GM18507 (cell line): Measurements from ENCODE around the gene IQCM.

ENCODE experiments used
- DNase-seq: peaks from one replicate; pipeline ENCODE4 v3.0.0; 2011; ENCODE audit warnings: low read depth; ENCODE audit not compliant: insufficient read length; ENCODE audit errors: extremely low spot score
- FAIRE-seq: peaks from 2 replicates; lab custom pipeline; 2011; peaks lifted over from hg19 to GRCh38; lab: Jason Lieb, UNC

Gene IQCM, protein sequence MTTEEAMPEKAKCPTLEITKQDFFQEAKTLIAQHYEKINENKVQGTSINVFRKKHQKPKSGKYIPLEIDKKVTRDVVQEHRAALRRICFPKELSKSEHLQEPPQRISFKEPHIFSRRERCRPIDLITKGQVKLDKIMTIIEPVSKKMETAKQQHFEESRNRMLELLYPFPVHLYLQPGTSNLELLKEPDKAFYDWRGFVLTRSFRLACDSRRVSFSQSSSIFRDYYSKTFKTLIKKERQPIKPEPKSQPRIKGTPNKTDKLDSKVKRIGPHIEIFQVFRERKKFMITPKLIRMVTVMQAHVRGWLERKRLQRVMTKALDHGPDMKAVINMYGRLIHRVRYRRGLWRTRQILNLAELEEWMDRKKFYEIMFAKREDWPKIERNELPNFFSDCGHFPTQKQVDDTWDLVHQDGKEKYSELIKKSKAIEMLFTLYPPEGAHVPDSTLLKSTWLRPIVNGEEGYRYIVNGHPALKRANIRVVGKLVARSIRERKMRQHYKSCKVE

DNA sequence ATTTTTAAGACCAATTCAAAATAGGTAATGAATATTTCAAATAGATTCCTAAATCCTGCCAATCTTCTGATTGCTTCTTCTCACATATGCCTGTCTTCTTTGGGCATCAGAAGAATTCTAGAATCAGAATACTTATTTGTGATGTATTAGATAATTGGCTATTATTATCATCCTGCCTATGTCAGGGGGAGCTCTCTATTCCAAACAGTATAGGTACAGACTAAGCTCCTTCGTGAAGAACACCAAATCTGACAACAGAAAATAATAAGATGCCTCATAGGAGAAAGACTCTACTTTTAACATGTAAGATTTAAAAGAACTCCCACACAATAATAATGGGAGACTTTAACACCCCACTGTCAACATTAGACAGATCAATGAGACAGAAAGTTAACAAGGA lies at the start of gene IQCM:
Gene IQCM (minus strand): TSS at position 101 of the 400 bp plus-strand sequence. CDS start 73,152 bp downstream, outside the sequence.
- FAIRE-seq (no peak), DNase-seq (no peak)

DNA sequence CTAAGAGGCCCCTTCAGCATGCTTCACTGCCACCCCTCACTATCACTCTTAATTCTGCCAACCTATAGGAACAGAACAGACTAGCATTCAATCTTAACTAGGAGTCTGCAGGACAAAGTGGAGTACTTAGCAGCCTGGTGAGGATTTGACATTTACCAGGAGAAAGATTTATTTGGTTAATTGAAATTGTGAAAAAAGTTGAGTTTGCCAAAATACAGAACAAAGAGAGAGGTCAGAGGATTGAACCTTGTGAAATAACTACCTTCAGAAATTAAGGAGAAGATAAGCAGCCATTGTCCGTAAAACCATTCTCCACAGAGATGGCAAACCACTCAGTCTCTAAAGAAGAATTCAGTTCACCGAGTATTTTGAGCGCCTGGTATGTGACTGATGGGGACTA lies 41.8 kb upstream of the IQCM start:
- no peak for FAIRE-seq
- no peak for DNase-seq

DNA sequence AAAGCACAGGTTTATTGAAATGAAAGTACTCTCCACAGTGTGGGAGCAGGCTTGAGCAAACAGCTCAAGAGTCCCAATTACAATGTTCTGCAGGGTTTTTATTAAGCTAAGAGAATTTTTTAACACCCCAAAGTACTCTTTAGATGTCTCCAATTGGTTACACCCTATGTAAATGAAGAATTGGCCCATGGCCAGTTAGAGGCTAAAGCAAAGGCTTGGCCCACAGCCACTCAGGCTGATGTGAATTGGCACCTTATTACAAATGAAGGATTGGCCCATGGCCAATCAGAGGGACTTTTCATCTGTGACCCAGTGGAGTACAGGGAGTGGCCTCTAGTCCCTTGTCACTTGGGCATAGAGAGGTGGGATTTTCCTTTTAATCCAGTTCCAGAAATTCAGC lies 30.1 kb upstream of the IQCM start:
- FAIRE-seq (no peak), DNase-seq (no peak)

DNA sequence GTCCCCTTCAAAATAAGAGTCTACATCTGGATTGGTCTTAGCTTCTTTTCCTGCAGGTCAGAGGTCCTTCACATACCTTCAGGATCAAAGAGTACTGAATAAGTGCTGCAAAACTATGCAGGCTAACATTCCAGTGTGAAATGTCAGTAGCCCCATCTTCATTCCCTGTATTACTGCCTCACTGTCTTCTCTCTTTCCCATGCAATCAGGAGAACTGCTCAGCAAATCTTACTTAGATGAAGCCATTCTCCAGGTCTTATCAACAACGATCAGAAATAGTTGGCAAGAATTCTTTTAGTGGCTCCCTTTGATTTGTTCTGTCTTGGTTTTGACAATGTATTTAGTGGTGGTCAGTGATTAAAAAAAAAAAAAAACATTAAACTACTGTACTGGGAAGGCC lies 26.0 kb upstream of the IQCM start:
- DNase-seq (no peak), FAIRE-seq (no peak)

DNA sequence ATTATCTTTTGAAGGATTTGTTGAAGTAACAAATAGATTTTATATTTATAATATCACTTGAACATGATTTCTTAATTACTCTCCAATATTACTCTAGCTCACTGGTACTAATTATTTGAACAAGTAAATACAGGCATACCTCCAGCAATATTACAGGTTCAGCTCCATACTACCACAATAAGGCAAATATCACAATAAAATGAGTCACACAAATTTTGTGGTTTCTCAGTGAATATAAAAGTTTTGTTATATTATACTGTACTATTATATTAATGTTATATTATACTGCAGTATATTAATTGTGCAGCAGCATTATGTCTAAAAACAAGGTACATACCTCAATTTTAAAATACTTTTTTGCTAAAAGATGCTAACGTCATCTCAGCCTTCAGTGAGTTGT lies 22.4 kb upstream of the IQCM start:
- DNase-seq (no peak), FAIRE-seq (no peak)

DNA sequence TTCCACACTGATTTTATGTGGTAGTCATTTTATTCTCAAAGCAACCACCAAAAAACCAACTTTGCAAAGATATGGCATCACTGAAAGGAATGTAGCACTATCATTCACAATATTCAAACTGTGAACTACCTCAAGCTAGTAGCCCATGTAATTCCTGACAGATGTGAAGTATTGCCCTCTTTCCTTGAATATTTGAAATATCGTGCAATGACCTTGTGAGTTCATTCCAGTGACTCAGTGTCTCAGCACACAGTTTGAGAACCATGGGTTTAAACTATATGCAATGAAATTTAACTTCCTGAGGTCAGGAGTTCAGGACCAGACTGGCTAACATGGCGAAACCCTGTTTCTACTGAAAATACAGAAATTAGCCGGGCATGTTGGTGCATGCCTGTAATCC lies 20.9 kb upstream of the IQCM start:
- FAIRE-seq (no peak), DNase-seq (no peak)

DNA sequence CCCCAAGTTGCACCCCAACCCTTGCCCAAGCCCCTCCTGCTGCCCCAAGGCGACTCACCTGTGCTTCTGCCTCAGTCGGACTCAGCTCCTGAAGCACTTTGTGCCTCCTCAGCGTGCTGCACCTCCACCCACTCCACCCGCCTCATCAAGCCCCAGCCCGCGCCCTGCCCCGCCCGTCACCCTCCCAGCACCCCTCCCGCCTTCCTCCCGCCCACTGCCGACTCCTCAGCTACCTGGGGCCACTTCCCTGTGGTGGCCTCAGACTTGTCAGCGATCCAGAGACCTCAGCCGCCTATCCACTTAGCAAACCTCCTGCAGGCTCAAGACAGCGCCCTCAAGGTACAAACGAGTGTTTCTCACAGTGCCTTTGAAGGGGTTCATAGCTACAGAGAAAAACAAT lies 19.6 kb upstream of the IQCM start:
- DNase-seq = no peak

DNA sequence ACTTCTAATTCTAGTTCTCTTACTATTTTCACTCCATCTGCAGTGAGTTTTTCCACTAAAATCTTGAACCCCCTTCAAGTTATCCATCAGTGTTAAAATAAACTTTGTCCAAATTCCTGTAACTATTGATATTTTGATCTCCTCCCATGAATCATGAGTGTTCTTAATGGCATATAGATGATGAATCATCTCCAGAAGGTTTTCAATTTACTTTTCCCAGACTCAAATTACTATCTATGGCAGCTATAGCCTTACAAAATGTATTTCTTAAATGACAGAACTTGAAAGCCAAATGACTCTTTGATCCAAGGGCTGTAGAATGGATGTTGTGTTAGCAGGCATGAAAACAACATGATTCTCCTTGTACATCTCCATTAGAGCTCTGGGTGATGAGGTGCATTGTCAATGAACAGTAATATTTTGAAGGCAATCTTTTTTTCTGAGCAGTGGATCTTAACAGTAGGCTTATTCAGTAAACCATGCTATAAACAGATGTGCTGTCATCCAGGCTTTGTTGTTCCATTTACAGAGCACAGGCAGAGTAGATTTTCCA lies 16.1 kb upstream of the IQCM start:
- DNase-seq = no peak

More for the DNA sequence above, 19.6 kb upstream of the IQCM start:
- FAIRE-seq = no peak

DNA sequence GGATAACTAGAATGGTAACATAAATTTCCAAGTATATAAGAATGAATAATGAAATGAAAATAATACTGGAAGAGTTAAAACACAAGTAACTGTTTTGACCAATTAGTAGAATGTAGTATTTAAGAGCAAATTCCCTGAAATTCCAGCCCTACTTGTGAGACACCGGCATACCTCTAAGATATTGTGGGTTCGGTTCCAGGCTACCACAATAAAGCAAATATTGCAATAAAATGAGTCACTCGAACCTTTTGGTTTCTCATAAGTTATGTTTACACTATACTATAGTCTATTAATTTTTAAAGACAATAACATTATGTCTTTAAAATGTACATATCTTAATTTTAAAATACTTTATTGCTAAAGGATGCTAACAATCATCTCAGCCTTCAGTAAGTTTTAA lies 15.2 kb upstream of the IQCM start:
- DNase-seq (no peak), FAIRE-seq (no peak)

More for the DNA sequence above, 16.1 kb upstream of the IQCM start:
- FAIRE-seq = no peak

DNA sequence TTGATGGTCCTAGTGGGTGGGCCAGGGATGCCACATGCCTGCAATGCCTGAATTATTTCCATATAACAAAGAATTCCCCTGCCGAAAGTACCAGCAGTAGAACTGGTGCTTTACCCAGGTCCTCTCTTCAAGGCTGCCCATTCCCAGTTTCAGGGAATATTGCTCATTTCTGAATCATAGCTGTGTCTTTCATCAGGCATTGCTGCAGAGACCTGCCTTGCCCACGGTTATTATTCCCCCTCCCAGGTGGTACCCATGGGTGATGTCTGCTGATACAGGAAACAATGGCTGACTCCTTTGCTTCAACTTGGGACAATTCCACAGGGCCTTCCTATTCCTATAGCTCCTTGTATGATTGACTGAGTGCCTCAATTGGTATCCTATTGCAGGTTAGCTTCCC lies 9.7 kb upstream of the IQCM start:
- FAIRE-seq (no peak), DNase-seq (no peak)

DNA sequence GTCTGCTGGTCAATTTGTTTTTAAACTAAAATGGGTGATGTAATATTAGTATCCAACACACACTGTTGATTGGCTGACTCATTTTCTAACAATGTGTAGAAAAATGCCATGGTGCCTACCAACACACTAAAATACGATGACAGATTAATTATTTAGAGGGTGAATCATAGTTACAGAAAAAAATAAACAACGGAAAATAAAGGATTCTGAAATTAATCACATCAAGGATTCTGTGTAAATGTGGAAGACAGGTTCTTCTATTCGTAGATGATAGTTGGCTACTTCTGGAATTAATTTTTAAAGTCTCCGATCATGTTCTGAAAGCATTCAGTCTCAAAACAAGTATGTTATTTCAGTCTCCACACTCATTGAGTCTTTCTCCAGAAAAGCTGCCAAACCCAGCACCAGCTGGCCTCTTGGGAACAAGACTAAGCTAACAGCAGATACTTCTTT lies 8.2 kb upstream of the IQCM start:
- DNase-seq = no peak
- FAIRE-seq = no peak

DNA sequence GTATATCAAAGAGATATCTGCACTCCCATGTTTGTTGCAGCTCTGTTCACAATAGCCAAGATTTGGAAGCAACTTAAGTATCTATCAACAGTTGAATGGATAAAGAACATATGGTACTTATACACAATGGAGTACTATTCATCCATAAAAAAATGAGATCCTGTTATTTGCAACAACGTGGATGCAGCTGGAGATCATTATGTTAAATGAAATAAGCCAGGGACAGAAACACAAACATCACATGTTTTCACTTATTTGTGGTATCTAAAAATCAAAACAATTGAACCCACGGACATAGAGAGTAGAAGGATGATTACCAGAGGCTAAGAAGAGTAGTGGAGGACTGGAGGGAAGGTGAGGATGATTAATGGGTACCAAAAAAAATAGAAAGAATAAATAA lies 14.2 kb downstream of the IQCM start:
- FAIRE-seq (no peak), DNase-seq (no peak)

DNA sequence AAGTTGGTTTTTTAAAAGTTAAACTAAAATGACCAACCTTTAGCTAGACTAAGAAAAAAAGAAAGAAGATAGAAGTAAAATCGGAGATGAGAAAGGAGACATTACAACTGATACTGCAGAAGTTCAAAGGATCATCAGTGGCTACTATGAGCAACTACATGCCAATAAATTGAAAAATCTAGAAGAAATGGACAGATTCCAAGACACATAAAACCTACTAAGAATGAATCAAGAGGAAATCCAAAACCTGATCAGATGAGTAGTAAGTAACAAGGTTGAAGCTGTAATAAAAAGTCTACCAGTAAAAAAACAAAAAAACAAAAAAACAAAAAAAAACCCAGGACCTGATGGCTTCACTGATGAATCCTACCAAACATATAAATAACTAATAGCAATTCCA lies 16.1 kb downstream of the IQCM start:
- FAIRE-seq (no peak), DNase-seq (no peak)

DNA sequence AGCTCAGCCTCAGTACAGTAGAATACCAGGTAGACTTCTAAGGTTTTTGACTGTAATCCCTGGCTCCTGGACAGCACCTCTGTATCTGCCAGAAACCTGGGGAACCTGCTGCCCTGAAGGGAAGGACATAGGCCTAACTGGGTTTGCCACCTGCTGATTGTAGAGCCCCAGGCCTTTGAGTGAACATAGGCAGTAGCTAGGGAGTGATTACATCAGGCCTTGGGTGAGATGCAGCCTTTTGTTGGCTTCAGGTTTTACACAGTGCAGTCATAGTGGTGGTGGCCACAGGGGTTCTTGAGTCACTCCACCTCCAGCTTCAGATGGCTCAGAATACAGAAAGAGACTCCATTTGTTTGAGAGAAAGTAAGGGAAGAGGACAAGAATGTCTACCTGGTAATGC lies 19.3 kb downstream of the IQCM start:
- FAIRE-seq (no peak), DNase-seq (no peak)

DNA sequence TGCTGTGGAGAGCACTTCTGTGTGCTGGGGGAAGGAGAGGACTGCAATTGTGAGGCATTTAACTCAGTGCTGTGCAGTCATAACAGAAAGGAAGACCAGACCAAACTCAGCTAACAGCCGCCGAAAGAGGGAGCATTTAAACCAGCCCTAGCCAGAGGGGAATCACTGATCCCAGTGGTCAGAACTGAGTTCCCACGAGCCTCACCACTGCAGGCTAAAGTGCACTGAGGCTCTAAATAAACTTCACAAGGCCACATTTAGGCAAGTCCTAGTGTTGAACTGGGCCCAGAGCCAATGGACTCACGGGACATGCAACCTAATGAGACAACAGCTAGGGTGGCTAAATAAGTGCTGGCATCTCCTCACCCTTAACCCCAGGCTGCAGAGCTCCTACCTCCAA lies 20.4 kb downstream of the IQCM start:
- FAIRE-seq (no peak), DNase-seq (no peak)

DNA sequence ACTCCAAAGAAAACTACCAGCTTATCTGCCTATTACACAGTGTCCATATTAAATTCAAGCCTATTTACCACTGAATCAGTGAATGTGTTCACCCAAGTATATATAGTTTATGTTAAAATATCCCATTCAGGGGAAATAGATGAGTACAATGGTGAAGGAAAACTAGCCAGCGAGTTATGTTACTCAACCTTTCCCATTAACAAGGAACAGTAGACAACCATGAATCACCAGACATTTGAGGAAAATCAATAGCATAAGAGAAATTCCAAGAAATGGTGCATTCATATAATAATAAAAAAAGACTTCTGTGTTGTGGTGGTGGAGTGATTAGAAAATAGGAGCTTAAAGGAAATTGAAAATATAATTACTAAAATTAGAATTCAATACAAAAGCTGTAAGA lies 21.3 kb downstream of the IQCM start:
- DNase-seq (no peak), FAIRE-seq (no peak)

DNA sequence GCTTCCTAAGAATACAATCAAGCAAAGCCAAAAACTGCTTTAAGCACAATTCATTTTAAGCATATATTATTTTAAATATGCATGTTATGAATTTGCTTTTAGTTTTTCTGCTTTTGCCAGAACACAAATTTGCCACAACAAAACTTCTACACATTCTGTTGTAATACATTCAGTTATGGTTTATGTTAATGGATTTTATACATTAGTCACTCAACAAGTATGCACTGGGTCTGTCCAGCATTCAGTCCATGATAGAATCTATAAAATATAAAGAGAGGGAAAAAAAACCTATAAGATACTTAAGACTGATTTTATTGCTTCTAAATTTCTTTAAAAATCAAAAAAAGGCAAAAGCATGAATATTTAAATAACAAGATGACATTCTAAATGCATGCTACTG lies 22.2 kb downstream of the IQCM start:
- FAIRE-seq (no peak), DNase-seq (no peak)

DNA sequence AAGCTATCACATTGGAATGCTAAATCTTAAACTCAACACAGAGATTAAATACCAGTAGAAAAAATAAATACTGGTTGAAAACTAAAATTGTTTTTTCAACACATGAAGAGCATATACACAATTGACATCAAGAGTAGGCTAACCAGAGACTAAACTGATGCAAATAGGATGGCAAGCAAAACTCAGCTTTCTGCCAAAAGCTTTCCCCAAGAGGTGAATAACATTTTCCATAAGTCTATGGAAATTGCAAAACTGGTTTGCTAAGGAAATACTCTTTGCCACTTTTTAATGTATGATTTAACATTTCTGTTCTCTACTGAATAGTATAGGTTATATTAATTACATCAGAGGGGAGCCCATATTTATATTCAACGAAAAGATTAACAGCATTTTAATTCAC lies 23.8 kb downstream of the IQCM start:
- DNase-seq = no peak
- FAIRE-seq = no peak

DNA sequence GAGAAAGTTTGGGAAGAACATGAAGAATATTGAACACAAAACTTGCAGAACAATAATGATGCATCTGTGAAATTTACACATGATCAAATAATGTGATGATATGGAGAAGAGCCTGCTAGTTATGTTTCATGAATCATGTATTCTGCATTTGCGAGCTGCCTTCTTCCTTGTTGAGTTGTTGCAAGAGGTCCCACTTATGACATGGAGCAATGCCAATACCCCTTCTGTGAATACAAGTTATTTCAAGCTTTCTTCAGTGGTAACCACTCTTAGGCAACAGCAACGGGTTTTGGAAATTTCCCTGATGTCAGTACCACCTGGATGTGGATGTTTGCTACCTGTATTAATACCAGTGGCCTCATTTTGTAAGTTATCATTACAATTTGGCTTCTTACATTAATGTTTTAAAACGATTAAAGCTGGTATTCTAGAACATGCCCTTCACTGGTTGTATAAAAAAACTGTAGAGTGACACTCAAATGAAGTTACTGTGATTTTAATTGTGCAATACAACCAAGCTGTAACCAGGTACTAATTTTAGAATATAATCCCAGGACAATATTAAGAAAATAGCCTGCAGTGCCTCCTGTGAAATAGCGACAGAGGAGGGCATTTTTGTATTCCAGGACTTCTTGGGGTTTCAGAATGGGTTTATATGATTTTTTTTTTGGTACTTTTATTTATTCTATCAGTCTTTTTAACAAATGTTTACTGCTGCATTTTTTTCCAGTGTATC lies 25.3 kb downstream of the IQCM start:
- FAIRE-seq (no peak), DNase-seq (no peak)

DNA sequence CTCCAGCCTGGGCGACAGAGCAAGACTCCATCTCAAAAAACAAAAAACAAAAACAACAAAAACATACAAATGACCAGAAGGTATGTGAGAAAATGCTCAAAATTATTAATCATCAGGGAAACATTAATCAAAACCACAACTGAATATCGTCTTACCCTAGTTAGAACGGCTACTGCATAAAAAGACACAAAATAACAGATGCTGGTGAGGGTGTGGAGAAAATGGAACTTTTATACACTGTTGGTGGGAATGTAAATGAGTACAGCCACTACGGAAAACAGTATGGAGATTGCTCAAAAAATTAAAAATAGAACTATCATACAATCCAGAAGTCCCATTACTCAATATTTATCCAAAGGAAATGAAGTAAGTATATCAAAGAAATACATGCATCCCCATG lies 27.3 kb downstream of the IQCM start:
- no peak for FAIRE-seq

More for the DNA sequence above, 27.3 kb downstream of the IQCM start:
- no peak for DNase-seq
